Cardiac fibroblast (primary cell): ENCODE results near the gene VAMP8.

Experiments
- DNase-seq, 2 donors: peaks; one replicate each; pipeline versions ENCODE4 v3.0.0 to v3.0.0-alpha.2; 2010; ENCODE audit warnings: low read depth in 2 of 2
- H3K4me3 ChIP-seq, 2 donors: replicated peaks in 1 of 2; 1 replicate in 1 of 2; 2 replicates in 1 of 2; pipeline ENCODE4 v1.5.1; 2011; ENCODE audit warnings: low read depth in 2 of 2, low read length in 2 of 2, mild to moderate bottlenecking in 2 of 2, moderate library complexity in 1 of 2
- CTCF ChIP-seq: IDR thresholded peaks from one replicate; pipeline ENCODE4 v1.5.1; 2011; ENCODE audit warnings: low read depth, mild to moderate bottlenecking, low read length, inconsistent platforms

The VAMP8 gene

DNA sequence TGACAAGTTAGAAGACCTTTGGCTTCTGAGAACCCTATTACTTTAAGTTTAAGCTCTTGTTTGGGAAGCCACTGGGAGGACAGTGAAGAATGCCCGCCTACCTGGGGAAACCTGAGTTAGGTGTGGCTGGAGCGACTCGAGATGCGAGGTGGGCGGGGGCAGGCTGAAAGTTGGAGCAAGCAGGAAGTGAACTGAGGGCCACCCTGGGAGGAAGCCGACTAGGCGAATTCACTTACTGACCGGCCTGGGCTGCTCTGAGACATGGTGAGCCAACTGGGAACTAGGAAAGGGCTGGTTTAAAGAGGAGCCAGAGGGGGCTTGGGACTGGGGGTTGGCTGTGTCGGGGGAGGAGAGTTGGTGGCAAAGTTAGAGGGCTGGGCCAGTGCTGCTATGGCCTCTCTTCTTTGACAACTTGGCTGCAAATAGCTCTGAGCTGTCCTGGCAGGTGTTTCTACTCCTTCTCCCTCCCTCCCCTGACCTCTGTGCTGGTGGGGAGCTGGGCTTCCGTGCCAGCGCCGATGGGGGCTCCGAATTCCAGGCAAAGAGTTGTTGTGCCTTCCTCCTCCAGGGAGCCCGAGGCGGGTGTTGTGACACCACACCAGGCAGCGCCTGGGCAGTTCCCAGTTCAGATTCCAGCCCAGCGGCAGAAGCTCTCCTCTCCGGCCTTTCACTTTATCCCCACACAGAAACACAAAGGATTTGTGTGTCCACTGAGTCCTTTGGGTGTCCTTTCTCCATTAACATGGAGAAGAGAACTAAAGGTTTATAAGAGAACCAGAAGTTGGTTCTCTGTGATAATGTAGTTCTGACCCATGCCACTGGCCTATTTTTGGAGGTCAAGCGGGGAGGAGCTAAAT lies at the start of gene VAMP8:
Gene VAMP8, plus strand, starts transcription at position 201 of the 857 bp plus-strand sequence. Its CDS starts 61 bp downstream, at position 262.
- DNase-seq: no peak
- TF ChIP-seq CTCF: no peak
- no peak within 1 kb of the TSS for H3K4me3 ChIP-seq

DNA sequence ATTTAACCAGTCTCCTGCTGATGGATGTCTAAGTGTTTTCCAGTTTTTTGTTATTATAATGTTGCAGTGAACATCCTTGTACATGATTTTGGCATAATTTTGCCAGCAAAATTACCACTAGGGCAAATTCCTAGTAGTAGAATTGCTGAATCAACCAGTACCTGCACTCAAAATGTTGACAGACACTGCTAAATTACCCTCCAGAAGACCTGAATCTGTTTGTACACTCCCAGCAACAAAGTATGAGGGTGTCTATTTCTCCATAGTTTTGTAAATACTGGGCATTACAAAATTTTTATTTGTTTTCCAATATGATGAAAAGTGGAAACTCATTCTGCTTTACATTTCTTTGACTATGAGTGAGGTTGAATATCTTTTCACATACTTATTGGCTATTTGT lies 49.6 kb upstream of the VAMP8 start:
- no peak for TF ChIP-seq CTCF
- H3K4me3 ChIP-seq: no peak overlapping the region
- DNase-seq: no peak

GRCh38 chr2:85528355-85528754 lies 49.0 kb upstream of the VAMP8 start:
- DNase-seq: no peak
- no peak for TF ChIP-seq CTCF
- no peak overlapping the region for H3K4me3 ChIP-seq

- no peak overlapping the region for H3K4me3 ChIP-seq
- no peak for DNase-seq
- no peak for TF ChIP-seq CTCF
Observed at GRCh38 chr2:85529809-85530208, 47.6 kb upstream of the VAMP8 start.

DNA sequence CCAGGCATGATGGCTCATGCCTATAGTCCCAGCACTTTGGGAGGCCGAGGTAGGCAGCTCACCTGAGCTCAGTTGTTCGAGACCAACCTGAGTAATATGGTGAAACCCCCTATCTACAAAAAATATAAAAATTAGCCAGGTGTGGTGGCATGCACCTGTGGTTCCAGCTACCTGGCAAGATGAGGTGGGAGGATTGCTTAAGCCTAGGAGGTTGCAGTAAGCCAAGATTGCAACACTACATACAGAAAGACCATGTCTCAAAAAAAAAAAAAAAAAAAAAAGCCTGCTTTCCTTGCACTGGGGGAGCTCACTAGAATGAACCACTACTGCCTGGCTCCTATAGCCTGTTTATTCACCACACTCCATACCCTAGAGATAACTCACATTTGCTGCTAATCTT lies 45.8 kb upstream of the VAMP8 start:
- no peak for TF ChIP-seq CTCF
- DNase-seq: no peak
- no peak overlapping the region for H3K4me3 ChIP-seq

DNA sequence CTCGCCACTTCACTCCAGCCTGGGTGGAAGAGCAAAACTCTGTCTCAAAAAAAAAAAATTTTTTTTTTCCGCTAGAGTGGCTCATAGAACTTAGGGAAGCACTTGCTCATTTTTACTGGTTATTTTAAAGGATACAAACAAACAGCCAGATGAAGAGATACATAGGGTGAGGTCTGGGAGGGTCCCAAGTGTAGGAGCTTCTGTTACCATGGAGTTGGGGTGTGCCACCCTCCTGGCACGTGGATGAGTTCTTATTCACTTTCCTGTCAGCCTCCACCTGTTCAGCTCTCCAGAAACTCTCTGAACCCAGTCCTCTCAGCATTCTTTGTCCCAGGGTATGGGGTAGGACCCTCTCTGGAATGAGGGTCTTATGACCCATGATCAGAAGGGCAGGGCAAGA lies 43.3 kb upstream of the VAMP8 start:
- TF ChIP-seq CTCF: no peak
- DNase-seq: no peak
- no peak overlapping the region for H3K4me3 ChIP-seq
